PC-3 (cell line): ENCODE measurements around the gene MIAT.

Source experiments
- CTCF ChIP-seq: fragments of 300-600 bp; sonication (generic); conservative IDR thresholded peaks from 2 replicates; pipeline ENCODE4 v1.5.1; 2017; ENCODE audit warnings: antibody characterized with exemption, low read depth, mild to moderate bottlenecking, low read length
- EZH2 ChIP-seq: fragments of 300-600 bp; sonication (generic); IDR thresholded peaks from one replicate; pipeline ENCODE4 v1.6.1; 2017; ENCODE audit warnings: antibody characterized with exemption, mild to moderate bottlenecking, low read length; ENCODE audit not compliant: unreplicated experiment

- TF ChIP-seq CTCF, result no peak
- TF ChIP-seq EZH2, result no peak
These were observed 56.5 kb downstream of the MIAT start for GRCh38 chr22:26713823-26714449.
